ENCODE measurements around the gene PIK3R6.
"Not testable (repeated sequence)": the region's sequence is repeated elsewhere in the genome, so short reads cannot be mapped to it uniquely, and the experiment has no call there.

The PIK3R6 gene

GRCh38 chr17:8872705-8873435 is 5.4 kb upstream of the PIK3R6 start:
- DNase-seq, result no peak

- DNase-seq, result no peak
These were observed 4.7 kb upstream of the PIK3R6 start for GRCh38 chr17:8872036-8872704.

GRCh38 chr17:8871081-8871581 is 3.7 kb upstream of the PIK3R6 start:
- DNase-seq, result no peak

- no peak for DNase-seq
These were observed 3.0 kb upstream of the PIK3R6 start for GRCh38 chr17:8870406-8871040.

- DNase-seq, result no peak
These were observed 1.8 kb upstream of the PIK3R6 start for GRCh38 chr17:8869114-8869815.

- no peak for DNase-seq
These were observed 1.1 kb upstream of the PIK3R6 start for GRCh38 chr17:8868529-8868951.

GRCh38 chr17:8868092-8868491 is 618 bp upstream of the PIK3R6 start:
- no peak for DNase-seq

GRCh38 chr17:8865811-8866210 is 1.7 kb downstream of the PIK3R6 start:
- no peak for DNase-seq

GRCh38 chr17:8865385-8865784 is 2.1 kb downstream of the PIK3R6 start:
- DNase-seq, result no peak

GRCh38 chr17:8862213-8863056 is 5.0 kb downstream of the PIK3R6 start:
- DNase-seq, result no peak

- DNase-seq, result no peak
These were observed 5.8 kb downstream of the PIK3R6 start for GRCh38 chr17:8861495-8862181.

GRCh38 chr17:8859804-8860430 is 7.6 kb downstream of the PIK3R6 start:
- no peak for DNase-seq

- DNase-seq, result no peak
These were observed 8.3 kb downstream of the PIK3R6 start for GRCh38 chr17:8859027-8859803.

- DNase-seq, result no peak
These were observed 9.6 kb downstream of the PIK3R6 start for GRCh38 chr17:8857919-8858318.

GRCh38 chr17:8856869-8857575 is 10.5 kb downstream of the PIK3R6 start:
- no peak for DNase-seq

- DNase-seq, result not testable (repeated sequence)
These were observed 11.3 kb downstream of the PIK3R6 start for GRCh38 chr17:8856205-8856603.

GRCh38 chr17:8855477-8856204 is 11.8 kb downstream of the PIK3R6 start:
- DNase-seq, result no peak

- DNase-seq, result no peak
These were observed 15.9 kb downstream of the PIK3R6 start for GRCh38 chr17:8851600-8851999.
